ENCODE data around the gene PTPRR.

DNA sequence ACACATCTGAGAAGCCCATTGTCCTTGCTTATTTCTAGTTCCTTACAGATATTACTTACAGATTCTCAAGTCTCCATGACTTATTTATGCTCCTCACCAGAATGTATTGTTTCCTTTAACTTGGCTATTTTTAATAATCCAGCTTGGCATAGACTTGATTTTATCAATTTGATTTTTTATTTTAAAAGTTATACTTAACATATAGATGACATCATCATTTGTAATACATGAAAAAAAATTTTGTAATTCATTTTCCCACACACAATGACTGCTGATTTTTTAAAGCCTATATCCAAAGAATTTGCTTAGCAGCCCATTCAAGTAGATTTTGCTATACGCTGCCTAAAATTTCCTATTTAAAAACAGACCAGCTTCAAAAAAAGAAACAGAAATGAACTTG, 39.8 kb downstream of the PTPRR start:
- TF ChIP-seq, protein P1, sequence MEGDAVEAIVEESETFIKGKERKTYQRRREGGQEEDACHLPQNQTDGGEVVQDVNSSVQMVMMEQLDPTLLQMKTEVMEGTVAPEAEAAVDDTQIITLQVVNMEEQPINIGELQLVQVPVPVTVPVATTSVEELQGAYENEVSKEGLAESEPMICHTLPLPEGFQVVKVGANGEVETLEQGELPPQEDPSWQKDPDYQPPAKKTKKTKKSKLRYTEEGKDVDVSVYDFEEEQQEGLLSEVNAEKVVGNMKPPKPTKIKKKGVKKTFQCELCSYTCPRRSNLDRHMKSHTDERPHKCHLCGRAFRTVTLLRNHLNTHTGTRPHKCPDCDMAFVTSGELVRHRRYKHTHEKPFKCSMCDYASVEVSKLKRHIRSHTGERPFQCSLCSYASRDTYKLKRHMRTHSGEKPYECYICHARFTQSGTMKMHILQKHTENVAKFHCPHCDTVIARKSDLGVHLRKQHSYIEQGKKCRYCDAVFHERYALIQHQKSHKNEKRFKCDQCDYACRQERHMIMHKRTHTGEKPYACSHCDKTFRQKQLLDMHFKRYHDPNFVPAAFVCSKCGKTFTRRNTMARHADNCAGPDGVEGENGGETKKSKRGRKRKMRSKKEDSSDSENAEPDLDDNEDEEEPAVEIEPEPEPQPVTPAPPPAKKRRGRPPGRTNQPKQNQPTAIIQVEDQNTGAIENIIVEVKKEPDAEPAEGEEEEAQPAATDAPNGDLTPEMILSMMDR (IDR thresholded peaks at IDR 0.05) = no peak
- no peak for TF ChIP-seq POLR2A (IDR thresholded peaks at IDR 0.05)

Measured in heart left ventricle (tissue), 13 donors.